ENCODE results near the gene ERFE. TPM values are rescaled to one million over a fixed set of nuclear protein-coding genes. Genes with fewer than 3 reads are reported as not detected.

Gene ERFE
- total RNA-seq, 2 donors from 2014 or later, result 7.7 TPM; not detected in 1

DNA sequence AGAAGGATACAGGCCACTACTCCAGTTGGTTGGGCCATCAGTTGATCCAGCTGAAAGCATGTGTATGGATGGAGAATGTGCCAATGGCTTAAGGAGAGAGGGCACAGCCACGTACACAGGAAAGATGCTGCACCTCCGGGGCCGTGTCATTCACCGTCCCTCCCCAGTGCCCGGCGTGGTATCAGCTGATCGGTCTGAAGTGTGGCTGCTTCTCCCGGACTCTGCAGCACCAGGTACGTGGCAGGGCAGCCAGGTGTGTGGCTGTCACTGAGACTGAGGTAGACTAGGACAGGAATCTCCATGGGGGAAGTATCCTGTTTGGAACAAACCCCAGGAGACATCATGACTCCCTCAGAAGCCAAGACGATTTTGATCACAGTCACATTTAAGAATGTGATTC lies 4.2 kb upstream of the ERFE start:
- Histone ChIP-seq H3K36me3 (no peaks in the 10 kb centered on the region), H3K4me3 (no peak overlapping the region), H3K4me1 (replicated peaks) (no peaks in the 10 kb centered on the region), H3K27me3 (replicated peaks; ENCODE audit: insufficient read depth) (no peaks in the 10 kb centered on the region), H3K27ac (no peak overlapping the region), H3K9me3 (no peaks in the 10 kb centered on the region)
- intact Hi-C loops (cut with DNase I), result no loop called here
- WGBS, result 89% methylated on average over 10 of the region's 10 CpGs
- TF ChIP-seq, protein P1, sequence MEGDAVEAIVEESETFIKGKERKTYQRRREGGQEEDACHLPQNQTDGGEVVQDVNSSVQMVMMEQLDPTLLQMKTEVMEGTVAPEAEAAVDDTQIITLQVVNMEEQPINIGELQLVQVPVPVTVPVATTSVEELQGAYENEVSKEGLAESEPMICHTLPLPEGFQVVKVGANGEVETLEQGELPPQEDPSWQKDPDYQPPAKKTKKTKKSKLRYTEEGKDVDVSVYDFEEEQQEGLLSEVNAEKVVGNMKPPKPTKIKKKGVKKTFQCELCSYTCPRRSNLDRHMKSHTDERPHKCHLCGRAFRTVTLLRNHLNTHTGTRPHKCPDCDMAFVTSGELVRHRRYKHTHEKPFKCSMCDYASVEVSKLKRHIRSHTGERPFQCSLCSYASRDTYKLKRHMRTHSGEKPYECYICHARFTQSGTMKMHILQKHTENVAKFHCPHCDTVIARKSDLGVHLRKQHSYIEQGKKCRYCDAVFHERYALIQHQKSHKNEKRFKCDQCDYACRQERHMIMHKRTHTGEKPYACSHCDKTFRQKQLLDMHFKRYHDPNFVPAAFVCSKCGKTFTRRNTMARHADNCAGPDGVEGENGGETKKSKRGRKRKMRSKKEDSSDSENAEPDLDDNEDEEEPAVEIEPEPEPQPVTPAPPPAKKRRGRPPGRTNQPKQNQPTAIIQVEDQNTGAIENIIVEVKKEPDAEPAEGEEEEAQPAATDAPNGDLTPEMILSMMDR (IDR thresholded peaks at IDR 0.05), result no peak
- no peak for TF ChIP-seq POLR2AphosphoS5 (IDR thresholded peaks at IDR 0.05)
- no peak for TF ChIP-seq POLR2A (IDR thresholded peaks at IDR 0.05)
- DNase-seq (ENCODE audit: low spot score), result no peak

DNA sequence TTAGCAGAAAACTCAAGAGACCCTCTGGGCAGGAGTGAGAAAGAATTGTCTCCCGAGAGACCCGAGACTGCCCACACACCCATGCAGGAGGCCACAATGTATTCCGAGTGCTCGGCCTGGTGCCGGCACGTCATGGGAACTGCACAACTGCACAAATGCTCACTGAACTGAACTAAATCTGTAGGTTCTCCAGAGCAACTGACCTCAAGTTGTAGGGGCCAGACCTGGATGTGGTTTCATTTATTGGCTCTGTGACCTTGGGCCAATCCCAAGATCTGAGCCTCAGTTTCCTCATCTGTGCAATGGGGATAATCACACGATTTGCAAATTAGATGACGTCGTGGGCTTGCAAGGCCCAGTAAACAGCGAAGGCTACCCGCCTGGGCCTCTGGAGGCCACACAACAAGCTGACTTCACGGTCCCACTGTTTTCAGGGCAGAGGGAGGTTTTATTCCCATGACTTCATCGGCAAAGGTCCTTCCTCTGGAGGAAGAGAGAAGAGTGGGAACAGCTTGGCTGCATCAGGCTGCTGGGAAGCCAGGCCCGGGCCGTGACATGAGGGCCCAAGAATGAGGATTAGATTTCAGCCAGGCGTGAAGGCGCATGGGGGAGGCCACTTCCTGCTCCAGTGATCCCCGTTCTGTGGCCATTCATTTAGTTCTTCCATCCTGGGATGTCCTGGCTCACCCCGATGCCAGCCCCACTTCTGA lies 3.6 kb upstream of the ERFE start:
- WGBS, result 78% methylated on average over 19 of the region's 19 CpGs
- TF ChIP-seq, protein P1 (IDR thresholded peaks at IDR 0.05), result no peak
- no peak for TF ChIP-seq POLR2AphosphoS5 (IDR thresholded peaks at IDR 0.05)
- no peak for TF ChIP-seq POLR2A (IDR thresholded peaks at IDR 0.05)
- H3K4me1 ChIP-seq (replicated peaks), result no peaks in the 10 kb centered on the region
- no peak overlapping the region for H3K4me3 ChIP-seq
- H3K27me3 ChIP-seq (replicated peaks; ENCODE audit: insufficient read depth), result no peaks in the 10 kb centered on the region
- H3K36me3 ChIP-seq, result no peaks in the 10 kb centered on the region
- H3K27ac ChIP-seq, result no peak overlapping the region
- no peak for DNase-seq (ENCODE audit: low spot score)
- H3K9me3 ChIP-seq, result no peaks in the 10 kb centered on the region
- intact Hi-C loops (cut with DNase I), result no loop called here

DNA sequence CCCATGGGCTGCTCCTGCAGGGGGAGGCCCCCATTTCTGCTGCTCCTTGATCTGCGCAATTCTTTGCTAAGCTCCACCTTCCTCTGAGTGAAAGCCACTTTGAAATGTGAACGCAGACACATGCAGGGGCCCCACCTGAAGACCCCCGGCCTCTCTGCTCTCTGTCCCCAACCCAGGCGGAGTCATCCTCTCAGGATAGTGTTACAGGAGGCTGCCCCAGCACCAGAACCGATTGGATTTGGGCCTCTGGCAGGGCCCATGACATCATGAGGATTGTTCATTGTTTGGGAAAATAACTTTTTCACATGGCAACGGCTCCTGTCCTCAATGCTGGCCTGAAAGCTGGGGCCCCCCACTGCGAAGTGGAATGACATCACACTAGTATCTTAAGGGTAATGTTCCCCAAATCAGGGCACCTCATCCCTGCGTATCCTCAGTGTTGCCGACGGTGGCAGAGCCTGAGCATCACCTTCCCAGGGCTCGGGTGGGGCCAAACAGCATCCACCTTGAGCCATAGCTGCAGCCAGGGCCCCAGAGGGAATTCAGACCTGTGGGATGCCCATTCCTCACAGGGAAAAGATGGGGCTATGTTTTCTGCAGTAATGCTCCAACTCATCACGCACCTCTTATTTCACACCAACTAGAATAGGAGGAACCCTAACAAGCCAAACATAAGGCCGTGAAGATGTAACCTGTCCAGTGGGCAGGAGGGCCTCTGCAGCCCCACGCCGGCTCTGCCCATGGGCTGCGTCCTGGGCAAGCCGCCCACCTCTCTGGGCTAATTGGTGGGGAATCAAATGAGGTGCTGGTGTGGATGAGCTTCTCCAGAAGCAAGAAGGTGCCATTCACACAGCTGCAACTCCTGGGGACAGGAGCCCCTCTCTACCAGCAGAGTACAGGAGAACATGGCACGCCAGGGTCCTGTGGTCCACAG lies 2.7 kb upstream of the ERFE start:
- intact Hi-C loops (cut with DNase I), result no loop called here
- no peaks in the 10 kb centered on the region for H3K36me3 ChIP-seq
- 85% methylated on average over 18 of the region's 18 CpGs for WGBS
- no peak for TF ChIP-seq POLR2AphosphoS5 (IDR thresholded peaks at IDR 0.05)
- no peak for TF ChIP-seq POLR2A (IDR thresholded peaks at IDR 0.05)
- TF ChIP-seq, protein P1 (IDR thresholded peaks at IDR 0.05), result no peak
- no peak overlapping the region for H3K27ac ChIP-seq
- H3K9me3 ChIP-seq, result no peaks in the 10 kb centered on the region
- no peaks in the 10 kb centered on the region for H3K27me3 ChIP-seq (replicated peaks; ENCODE audit: insufficient read depth)
- H3K4me3 ChIP-seq, result no peak overlapping the region
- H3K4me1 ChIP-seq (replicated peaks), result no peaks in the 10 kb centered on the region
- DNase-seq (ENCODE audit: low spot score), result no peak

DNA sequence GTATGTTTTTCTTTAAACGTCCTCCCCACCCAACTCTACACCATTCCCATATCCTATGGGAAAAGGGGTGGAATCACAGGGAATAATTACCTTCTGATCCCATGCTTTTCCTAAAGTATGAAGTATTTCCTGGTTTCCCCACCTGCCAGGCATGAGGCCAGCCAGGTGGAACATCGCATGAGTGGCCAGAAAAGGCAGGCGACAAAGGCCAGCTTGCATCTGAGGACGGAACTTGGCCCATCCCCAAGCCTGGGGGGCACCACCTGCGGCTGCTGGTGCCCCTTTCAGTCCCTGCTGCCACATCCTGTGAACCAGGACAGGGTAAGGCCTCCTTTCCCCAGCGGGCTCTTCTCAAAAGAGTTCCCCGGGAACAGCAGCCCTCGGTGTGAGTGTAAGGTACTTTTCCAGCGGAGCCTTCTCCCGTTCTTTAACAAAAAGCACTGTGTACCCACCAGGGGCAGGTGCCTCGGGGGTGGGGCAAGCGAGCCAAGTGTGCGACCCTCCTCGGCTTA lies 1.2 kb upstream of the ERFE start:
- no peaks in the 10 kb centered on the region for H3K9me3 ChIP-seq
- no peaks in the 10 kb centered on the region for H3K4me1 ChIP-seq (replicated peaks)
- TF ChIP-seq POLR2A (IDR thresholded peaks at IDR 0.05) (no peak), POLR2AphosphoS5 (IDR thresholded peaks at IDR 0.05) (no peak)
- TF ChIP-seq, protein P1 (IDR thresholded peaks at IDR 0.05), result no peak
- intact Hi-C loops (cut with DNase I), result no loop called here
- no peaks in the 10 kb centered on the region for H3K36me3 ChIP-seq
- no peak overlapping the region for H3K27ac ChIP-seq
- H3K4me3 ChIP-seq, result no peak overlapping the region
- WGBS, result 71% methylated on average over 14 of the region's 14 CpGs
- no peaks in the 10 kb centered on the region for H3K27me3 ChIP-seq (replicated peaks; ENCODE audit: insufficient read depth)
- DNase-seq (ENCODE audit: low spot score), result no peak
